HCT116 (cell line): ENCODE measurements around the gene NTNG1. TPM values are rescaled to one million over a fixed set of nuclear protein-coding genes. Genes with fewer than 3 reads are reported as not detected.

ENCODE experiments used
- ATAC-seq: fragments of 200-7000 bp; cut with Tn5 transposase; 2 replicates; pipeline ENCODE4 v1.9.1; 2020; ENCODE audit warnings: mild to moderate bottlenecking, moderate library complexity
- BruUV-seq: library from RNA; stranded (reverse); fragments of 400-500 nt; replicated peaks from 2 replicates; lab custom pipeline; 2021; lab: Mats Ljungman, UMichigan
- CTCF ChIA-PET: fragments of 300-600 bp; sonication (Branson Sonifier 250); formaldehyde crosslinking; loops from one replicate; lab custom pipeline; 2021; ENCODE audit warnings: antibody characterized with exemption; lab: Charles Lee
- POLR2A ChIA-PET: fragments of 300-600, 350-600 bp; sonication (Branson Sonifier 250); formaldehyde crosslinking; loops from one replicate; lab custom pipeline; 2021; ENCODE audit warnings: antibody characterized with exemption; lab: Charles Lee
- RAD21 ChIA-PET, 2 experiments: fragments of 300-600 bp; sonication (Branson Sonifier 250); formaldehyde crosslinking; loops; one replicate each; lab custom pipeline; 2023; ENCODE audit warnings: low total read pairs in 2 of 2; ENCODE audit not compliant: uncharacterized antibody in 2 of 2, unreplicated experiment in 2 of 2, low non-redundant PET in 1 of 2; lab: Charles Lee
- DNase-seq: peaks from one replicate; pipeline ENCODE4 v3.0.0-alpha.2; 2010; ENCODE audit warnings: low read depth, low spot score
- H2AFZ ChIP-seq: fragments of 200-600 bp; shearing (Covaris generic), sonication (generic); 2 replicates; pipeline ENCODE4 v1.6.1; 2017; ENCODE audit warnings: low read depth, mixed run types, mixed read lengths, antibody characterized with exemption, low read length; ENCODE audit not compliant: poor library complexity, severe bottlenecking
- H3K27ac ChIP-seq: 2 replicates; pipeline ENCODE4 v1.5.1; 2012; ENCODE audit warnings: low read depth, low read length
- H3K27me3 ChIP-seq: fragments of 200-600 bp; sonication (generic); 2 replicates; pipeline ENCODE4 v1.6.1; 2016; ENCODE audit warnings: mixed run types, low read length, mixed read lengths; ENCODE audit not compliant: insufficient read depth
- H3K36me3 ChIP-seq, 2 experiments: fragments of 200-500 bp in 1 of 2; fragments of 200-600 bp in 1 of 2; sonication (Bioruptor generic) in 1 of 2; sonication (generic) in 1 of 2; 2 replicates each; pipeline versions ENCODE4 v1.5.1 to v1.6.1; 2014 to 2016; ENCODE audit warnings: low read length in 2 of 2, inconsistent platforms in 1 of 2, mixed read lengths in 1 of 2, mixed run types in 1 of 2; ENCODE audit not compliant: insufficient read depth in 2 of 2, control insufficient read depth in 1 of 2
- H3K4me1 ChIP-seq, 2 experiments: fragments of 200-600 bp in 1 of 2; sonication (generic) in 1 of 2; 2 replicates each; pipeline versions ENCODE4 v1.5.1 to v1.6.1; 2012 to 2017; ENCODE audit warnings: low read length in 2 of 2, inconsistent platforms in 1 of 2, mild to moderate bottlenecking in 1 of 2, mixed read lengths in 1 of 2, mixed run types in 1 of 2, moderate library complexity in 1 of 2; ENCODE audit not compliant: insufficient read depth in 2 of 2, control insufficient read depth in 1 of 2
- H3K4me2 ChIP-seq: fragments of 200-600 bp; sonication (generic); 2 replicates; pipeline ENCODE4 v1.6.1; 2017; ENCODE audit warnings: mixed run types, low read length, mixed read lengths
- H3K4me3 ChIP-seq, 2 experiments: fragments of 200-600 bp in 1 of 2; sonication (generic) in 1 of 2; replicated peaks in 1 of 2; 2 replicates each; pipeline ENCODE4 v1.5.1; 2011 to 2016; ENCODE audit warnings: low read length in 2 of 2, control low read depth in 1 of 2, low read depth in 1 of 2, mild to moderate bottlenecking in 1 of 2, mixed read lengths in 1 of 2, mixed run types in 1 of 2
- H3K79me2 ChIP-seq: fragments of 200-600 bp; sonication (generic); 2 replicates; pipeline ENCODE4 v1.6.1; 2017; ENCODE audit warnings: mild to moderate bottlenecking, mixed run types, low read length, moderate library complexity, mixed read lengths; ENCODE audit not compliant: insufficient read depth
- H3K9ac ChIP-seq: fragments of 200-600 bp; sonication (generic); 2 replicates; pipeline ENCODE4 v1.6.1; 2016; ENCODE audit warnings: low read length, mixed read lengths
- H3K9me2 ChIP-seq: fragments of 200-600 bp; sonication (generic), shearing (Covaris generic); 2 replicates; pipeline ENCODE4 v1.6.1; 2017; ENCODE audit warnings: mixed run types, mild to moderate bottlenecking, moderate library complexity; ENCODE audit not compliant: insufficient read depth
- H3K9me3 ChIP-seq, 2 experiments: fragments of 200-500 bp in 1 of 2; fragments of 200-600 bp in 1 of 2; sonication (Bioruptor generic) in 1 of 2; sonication (generic) in 1 of 2; 2 replicates each; pipeline ENCODE4 v1.6.1; 2014 to 2017; ENCODE audit warnings: low read length in 2 of 2, mixed read lengths in 2 of 2, inconsistent platforms in 1 of 2, low read depth in 1 of 2, mild to moderate bottlenecking in 1 of 2, mixed run types in 1 of 2, moderate library complexity in 1 of 2; ENCODE audit not compliant: control insufficient read depth in 1 of 2, insufficient read depth in 1 of 2
- H4K20me1 ChIP-seq: fragments of 200-600 bp; sonication (generic), shearing (Covaris generic); 2 replicates; pipeline ENCODE4 v1.6.1; 2017; ENCODE audit warnings: mixed run types, mild to moderate bottlenecking, moderate library complexity; ENCODE audit not compliant: insufficient read depth
- CTCF ChIP-seq, 3 experiments: fragments of 200-600 bp in 1 of 3; sonication (generic) in 1 of 3; IDR thresholded peaks in 2 of 3; conservative IDR thresholded peaks in 1 of 3; 2 replicates each; pipeline ENCODE4 v1.5.1; 2012 to 2017; ENCODE audit warnings: low read depth in 2 of 3, low read length in 2 of 3, antibody characterized with exemption in 1 of 3, borderline replicate concordance in 1 of 3, control low read depth in 1 of 3, mild to moderate bottlenecking in 1 of 3, mixed read lengths in 1 of 3, mixed run types in 1 of 3, moderate library complexity in 1 of 3; ENCODE audit not compliant: insufficient read depth in 1 of 3
- EGR1 ChIP-seq: IDR thresholded peaks from 2 replicates; pipeline ENCODE4 v1.6.1; 2012; ENCODE audit warnings: low read depth
- EZH2 ChIP-seq: fragments of 200-600 bp; sonication (generic); IDR thresholded peaks from 2 replicates; pipeline ENCODE4 v1.6.1; 2017; ENCODE audit warnings: antibody characterized with exemption, mixed run types
- EZH2phosphoT487 ChIP-seq: fragments of 200-600 bp; IDR thresholded peaks from 2 replicates; pipeline ENCODE4 v1.6.1; 2018; ENCODE audit warnings: antibody characterized with exemption, borderline replicate concordance
- JUND ChIP-seq: IDR thresholded peaks from 2 replicates; pipeline ENCODE4 v1.6.1; 2012
- RAD21 ChIP-seq: IDR thresholded peaks from 2 replicates; pipeline ENCODE4 v1.6.1; 2012; ENCODE audit warnings: low read depth, mild to moderate bottlenecking
- REST ChIP-seq: IDR thresholded peaks from 2 replicates; pipeline ENCODE4 v1.6.1; 2012; ENCODE audit warnings: low read depth
- SP1 ChIP-seq: IDR thresholded peaks from 2 replicates; pipeline ENCODE4 v1.6.1; 2012; ENCODE audit warnings: low read depth
- SRF ChIP-seq: IDR thresholded peaks from 2 replicates; pipeline ENCODE4 v1.6.1; 2012; ENCODE audit warnings: low read depth
- TCF7L2 ChIP-seq: IDR thresholded peaks from 2 replicates; pipeline ENCODE4 v1.7.0; 2011; ENCODE audit warnings: borderline replicate concordance, inconsistent platforms; ENCODE audit not compliant: insufficient read depth, insufficient read length; ENCODE audit errors: extremely low read depth
- ZNF274 ChIP-seq: fragments of 200-500 bp; sonication (Bioruptor generic); IDR thresholded peaks from 2 replicates; pipeline ENCODE4 v1.6.1; 2014; ENCODE audit warnings: mild to moderate bottlenecking, low read depth, low read length, inconsistent platforms
- intact Hi-C: fragments of 100-400 bp; cut with micrococcal nuclease; formaldehyde crosslinking; loops from 2 replicates; pipeline ENCODE4 v1.10.0; 2022
- total RNA-seq: library from RNA; stranded (reverse); gene quantifications from one replicate; pipeline ENCODE4 v1.2.1, GENCODE V29; 2021; ENCODE audit not compliant: unreplicated experiment

NTNG1 gene
- total RNA-seq, 1 experiment from 2014 or later, result not detected

GRCh38 chr1:107149946-107150345 is 9.1 kb downstream of the NTNG1 start:
- H3K36me3 ChIP-seq, result no peaks in the 10 kb centered on the region
- H3K79me2 ChIP-seq, result no peaks in the 10 kb centered on the region
- RAD21 ChIA-PET, result no interaction called here
- no peaks in the 10 kb centered on the region for H3K27me3 ChIP-seq
- ATAC-seq, result no peak
- no peak overlapping the region for H3K4me3 ChIP-seq
- CTCF ChIA-PET, result no interaction called here
- no peaks in the 10 kb centered on the region for H3K4me1 ChIP-seq
- no peak for DNase-seq
- no peak overlapping the region for H2AFZ ChIP-seq
- H3K27ac ChIP-seq, result no peak overlapping the region
- no peaks in the 10 kb centered on the region for H4K20me1 ChIP-seq
- POLR2A ChIA-PET, result no interaction called here
- intact Hi-C loops, result no loop called here
- H3K9me2 ChIP-seq, result no peaks in the 10 kb centered on the region
- BruUV-seq, result no TSS peak
- H3K9me3 ChIP-seq, result no peaks in the 10 kb centered on the region; a peak in 2 of 4 replicates
- H3K9ac ChIP-seq, result no peak overlapping the region
- TF ChIP-seq REST (no peak), SRF (no peak), EZH2phosphoT487 (no peak)
- H3K4me2 ChIP-seq, result no peak overlapping the region

GRCh38 chr1:107151295-107151694 is 10.5 kb downstream of the NTNG1 start:
- Histone ChIP-seq H3K79me2 (no peaks in the 10 kb centered on the region), H3K9ac (no peak overlapping the region), H3K4me1 (no peaks in the 10 kb centered on the region), H3K27ac (no peak overlapping the region), H3K27me3 (no peaks in the 10 kb centered on the region), H4K20me1 (no peaks in the 10 kb centered on the region), H3K4me3 (no peak overlapping the region), H3K9me2 (no peaks in the 10 kb centered on the region), H2AFZ (no peak overlapping the region), H3K4me2 (no peak overlapping the region), H3K9me3 (no peaks in the 10 kb centered on the region; a peak in 2 of 4 replicates), H3K36me3 (no peaks in the 10 kb centered on the region)
- POLR2A ChIA-PET, result no interaction called here
- intact Hi-C loops, result no loop called here
- CTCF ChIA-PET, result no interaction called here
- ATAC-seq, result no peak
- no TSS peak for BruUV-seq
- DNase-seq, result no peak
- RAD21 ChIA-PET, result no interaction called here
- TF ChIP-seq CTCF (IDR thresholded peaks at IDR 0.05 in 2 of 3, conservative IDR thresholded peaks at IDR 0.05 in 1 of 3; ENCODE audit: borderline replicate concordance in 1 of 3, insufficient read depth in 1 of 3, low read depth in 2 of 3, low read length in 2 of 3) (no peak), RAD21 (no peak), EZH2 (no peak), SP1 (no peak), EZH2phosphoT487 (no peak), ZNF274 (no peak), EGR1 (no peak), TCF7L2 (no peak), REST (no peak), JUND (no peak)
